GM23338 (cell line): ENCODE results near the gene IQSEC3. TPM values are rescaled to one million over a fixed set of nuclear protein-coding genes. Genes with fewer than 3 reads are reported as not detected.

Experiments
- ATAC-seq: fragments of 200-7000 bp; cut with Tn5 transposase; 3 replicates; pipeline ENCODE4 v1.9.1; 2020
- DNase-seq: peaks from one replicate; pipeline ENCODE4 v3.0.0-alpha.2; 2015; ENCODE audit warnings: low spot score
- H2AFZ ChIP-seq: fragments of 200-600 bp; sonication (generic); 2 replicates; pipeline ENCODE4 v1.8.0; 2016; ENCODE audit warnings: antibody characterized with exemption, mild to moderate bottlenecking, moderate library complexity
- H3F3A ChIP-seq: fragments of 200-600 bp; sonication (generic); replicated peaks from 2 replicates; pipeline ENCODE4 v1.8.0; 2017; ENCODE audit warnings: antibody characterized with exemption, mixed run types, low read depth
- H3K27ac ChIP-seq: fragments of 200-600 bp; sonication (generic); 2 replicates; pipeline ENCODE4 v1.6.1; 2016; ENCODE audit warnings: low read depth
- H3K27me3 ChIP-seq: fragments of 200-600 bp; sonication (generic); 2 replicates; pipeline ENCODE4 v1.8.0; 2016; ENCODE audit warnings: mild to moderate bottlenecking, mixed run types, moderate library complexity; ENCODE audit not compliant: insufficient read depth
- H3K36me3 ChIP-seq: fragments of 200-600 bp; sonication (generic); 2 replicates; pipeline ENCODE4 v1.8.0; 2016; ENCODE audit warnings: mild to moderate bottlenecking; ENCODE audit not compliant: insufficient read depth
- H3K4me1 ChIP-seq: fragments of 200-600 bp; sonication (generic); 2 replicates; pipeline ENCODE4 v1.8.0; 2016; ENCODE audit warnings: mild to moderate bottlenecking, moderate library complexity; ENCODE audit not compliant: insufficient read depth
- H3K4me2 ChIP-seq: fragments of 200-600 bp; sonication (generic); 2 replicates; pipeline ENCODE4 v1.7.1; 2017; ENCODE audit warnings: mixed run types
- H3K4me3 ChIP-seq: fragments of 200-600 bp; sonication (generic); 2 replicates; pipeline ENCODE4 v1.6.1; 2016; ENCODE audit warnings: mixed run types
- H3K79me2 ChIP-seq: fragments of 200-600 bp; sonication (generic); replicated peaks from 2 replicates; pipeline ENCODE4 v1.8.0; 2017; ENCODE audit warnings: mild to moderate bottlenecking; ENCODE audit not compliant: insufficient read depth
- H3K9me2 ChIP-seq: fragments of 200-600 bp; sonication (generic); 2 replicates; pipeline ENCODE4 v1.8.0; 2017; ENCODE audit not compliant: insufficient read depth
- H4K20me1 ChIP-seq: fragments of 200-600 bp; sonication (generic); replicated peaks from 2 replicates; pipeline ENCODE4 v1.8.0; 2017; ENCODE audit warnings: mild to moderate bottlenecking; ENCODE audit not compliant: insufficient read depth
- H3K27ac Mint-ChIP-seq: 2 replicates; pipeline ENCODE4 v1.8.0; 2020; ENCODE audit warnings: inconsistent platforms, mild to moderate bottlenecking, moderate library complexity, mixed read lengths
- H3K27me3 Mint-ChIP-seq: 3 replicates; pipeline ENCODE4 v1.8.0; 2022; ENCODE audit warnings: low read depth, mild to moderate bottlenecking, moderate library complexity, mixed read lengths, inconsistent platforms; ENCODE audit not compliant: insufficient read depth, poor library complexity
- H3K36me3 Mint-ChIP-seq: 3 replicates; pipeline ENCODE4 v1.8.0; 2021; ENCODE audit warnings: low read depth, mild to moderate bottlenecking, inconsistent platforms, moderate library complexity, mixed read lengths
- H3K4me1 Mint-ChIP-seq: 3 replicates; pipeline ENCODE4 v1.8.0; 2020; ENCODE audit warnings: mild to moderate bottlenecking, inconsistent platforms, mixed read lengths
- H3K4me3 Mint-ChIP-seq: 3 replicates; pipeline ENCODE4 v1.8.0; 2021; ENCODE audit warnings: moderate library complexity, mild to moderate bottlenecking, inconsistent platforms, mixed read lengths
- H3K9me3 Mint-ChIP-seq: 3 replicates; pipeline ENCODE4 v1.8.0; 2020; ENCODE audit warnings: moderate library complexity, mild to moderate bottlenecking, inconsistent platforms, mixed read lengths
- CREB1 ChIP-seq: fragments of 250-450 bp; sonication (Bioruptor Pico); IDR thresholded peaks from 2 replicates; pipeline ENCODE4 v1.5.0; 2020; ENCODE audit warnings: low read depth, mild to moderate bottlenecking, moderate library complexity
- ETS1 ChIP-seq: IDR thresholded peaks from 2 replicates; pipeline ENCODE4 v1.6.1; 2016; ENCODE audit warnings: antibody characterized with exemption
- EZH2 ChIP-seq: fragments of 200-600 bp; sonication (generic); IDR thresholded peaks from one replicate; pipeline ENCODE4 v1.8.0; 2017; ENCODE audit warnings: antibody characterized with exemption, mild to moderate bottlenecking, low read depth; ENCODE audit not compliant: unreplicated experiment
- EZH2phosphoT487 ChIP-seq: fragments of 200-600 bp; sonication (generic); IDR thresholded peaks from one replicate; pipeline ENCODE4 v1.8.1; 2018; ENCODE audit warnings: antibody characterized with exemption; ENCODE audit not compliant: unreplicated experiment
- JUNB ChIP-seq: IDR thresholded peaks from one replicate; pipeline ENCODE4 v1.6.1; 2016; ENCODE audit warnings: antibody characterized with exemption; ENCODE audit not compliant: unreplicated experiment
- NANOG ChIP-seq: IDR thresholded peaks from 2 replicates; pipeline ENCODE4 v1.6.1; 2016; ENCODE audit warnings: antibody characterized with exemption, borderline replicate concordance
- POLR2AphosphoS5 ChIP-seq: IDR thresholded peaks from 2 replicates; pipeline ENCODE4 v1.6.1; 2016; ENCODE audit warnings: antibody characterized with exemption, low read depth
- REST ChIP-seq: IDR thresholded peaks from one replicate; pipeline ENCODE4 v1.6.1; 2018; ENCODE audit warnings: antibody characterized with exemption; ENCODE audit not compliant: unreplicated experiment
- STAT1 ChIP-seq: IDR thresholded peaks from one replicate; pipeline ENCODE4 v1.6.1; 2016; ENCODE audit warnings: antibody characterized with exemption; ENCODE audit not compliant: unreplicated experiment
- ZNF114 ChIP-seq: fragments of 250-450 bp; sonication (Bioruptor Pico); IDR thresholded peaks from 2 replicates; pipeline ENCODE4 v1.5.0; 2020; ENCODE audit warnings: mild to moderate bottlenecking, moderate library complexity
- ZNF331 ChIP-seq: fragments of 250-450 bp; sonication (Bioruptor Pico); IDR thresholded peaks from 2 replicates; pipeline ENCODE4 v1.5.0; 2020; ENCODE audit warnings: low read depth, mild to moderate bottlenecking, moderate library complexity
- ZNF462 ChIP-seq: fragments of 250-450 bp; sonication (Bioruptor Pico); IDR thresholded peaks from 2 replicates; pipeline ENCODE4 v1.5.0; 2020; ENCODE audit warnings: mild to moderate bottlenecking, moderate library complexity
- polyA plus RNA-seq: library from polyadenylated mRNA; unstranded; fragments of >200 nt; fragmentation: Nextera tagmentation; extraction: Ambion mirVana; gene quantifications from 2 replicates; pipeline ENCODE4 v1.2.1, GENCODE V29; 2016
- total RNA-seq: library from RNA; depleted of rRNA; stranded (reverse); fragments of >200 nt; shearing (Covaris generic); gene quantifications from 2 replicates; pipeline ENCODE4 v1.2.3, GENCODE V29; 2014
- TF ChIP-seq, protein P1 (sequence below), 2 experiments: fragments of 200-600 bp in 1 of 2; sonication (generic) in 1 of 2; conservative IDR thresholded peaks; 2 replicates each; pipeline versions ENCODE4 v1.5.1 to v1.6.1; 2016 to 2017; ENCODE audit warnings: antibody characterized with exemption in 2 of 2, low read depth in 2 of 2, mild to moderate bottlenecking in 2 of 2, moderate library complexity in 1 of 2

The IQSEC3 gene
- total and polyA plus RNA-seq, 2 experiments from 2014 or later = 2.1 to 3.6 TPM

DNA sequence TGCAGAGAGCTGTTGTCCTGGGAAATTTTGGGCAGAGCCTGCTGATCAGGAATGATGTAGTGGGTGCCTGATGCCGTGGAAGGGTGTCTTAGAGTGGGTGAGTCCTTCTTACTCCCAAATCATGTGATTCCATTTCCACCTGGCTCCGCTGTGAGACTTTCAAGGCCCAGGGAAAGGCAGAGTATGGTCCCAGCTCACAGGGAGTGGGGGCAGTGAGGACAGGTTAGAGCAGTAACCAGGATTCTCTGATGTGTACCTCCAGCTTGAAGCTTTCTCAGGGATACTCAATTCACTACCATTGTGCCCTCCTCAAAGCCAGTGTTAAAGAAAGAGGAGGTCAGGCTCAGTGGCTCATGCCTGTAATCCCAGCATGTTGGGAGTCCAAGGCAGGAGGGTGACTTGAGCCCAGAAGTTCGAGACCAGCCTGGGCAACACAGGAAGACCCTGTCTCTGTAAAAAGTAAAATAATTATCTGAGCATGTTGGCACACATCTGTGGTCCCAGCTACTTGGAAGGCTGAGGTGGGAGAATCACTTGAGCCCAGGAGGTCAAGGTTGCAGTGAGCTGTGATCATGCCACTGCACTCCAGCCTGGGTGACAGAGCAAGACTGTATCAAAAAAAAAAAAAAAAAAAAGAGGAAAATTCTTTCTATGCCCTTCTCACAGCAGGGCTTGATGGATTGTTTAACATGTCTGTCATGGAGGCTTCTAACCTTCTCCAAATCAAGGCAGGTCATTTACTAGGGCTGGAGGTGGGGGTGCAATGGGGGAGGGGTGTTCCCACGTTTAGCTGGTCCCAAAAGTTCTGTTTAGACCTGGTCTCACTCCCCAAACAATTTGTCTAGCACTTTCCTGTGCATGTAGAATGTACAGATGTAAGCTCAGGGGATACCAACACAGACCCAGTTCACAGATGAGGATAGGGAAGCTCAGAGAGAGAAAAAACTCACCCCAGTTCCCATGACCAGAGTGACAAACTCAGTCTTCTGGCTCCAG lies 12.5 kb upstream of the IQSEC3 start:
- Histone ChIP-seq H2AFZ (peak overlapping the region; percentile 19; the same call in 1 of the 2 replicates), H3K36me3 (no peaks in the 10 kb centered on the region), H3F3A (no peaks in the 10 kb centered on the region), H4K20me1 (no peaks in the 10 kb centered on the region), H3K27me3 (no peaks in the 10 kb centered on the region), H3K4me3 (no peak overlapping the region), H3K9me2 (peaks cover 13% of the 10 kb centered on the region), H3K4me2 (no peak overlapping the region), H3K79me2 (no peaks in the 10 kb centered on the region), H3K27ac (no peak overlapping the region), H3K4me1 (no peaks in the 10 kb centered on the region)
- peaks cover 9% of the 10 kb centered on the region for H3K4me1 Mint-ChIP-seq
- no peak overlapping the region for H3K4me3 Mint-ChIP-seq
- H3K9me3 Mint-ChIP-seq = peaks cover 11% of the 10 kb centered on the region
- no peak for DNase-seq
- H3K36me3 Mint-ChIP-seq = no peaks in the 10 kb centered on the region
- H3K27me3 Mint-ChIP-seq = peaks cover 4% of the 10 kb centered on the region
- no peak for ATAC-seq
- TF ChIP-seq REST (no peak), EZH2 (no peak), STAT1 (no peak), EZH2phosphoT487 (no peak), JUNB (no peak), ZNF462 (CRISPR knock-in tag) (no peak), ZNF114 (no peak), ETS1 (no peak), CREB1 (CRISPR knock-in tag) (no peak), ZNF331 (CRISPR knock-in tag) (no peak), POLR2AphosphoS5 (no peak), NANOG (no peak)
- TF ChIP-seq, protein P1, sequence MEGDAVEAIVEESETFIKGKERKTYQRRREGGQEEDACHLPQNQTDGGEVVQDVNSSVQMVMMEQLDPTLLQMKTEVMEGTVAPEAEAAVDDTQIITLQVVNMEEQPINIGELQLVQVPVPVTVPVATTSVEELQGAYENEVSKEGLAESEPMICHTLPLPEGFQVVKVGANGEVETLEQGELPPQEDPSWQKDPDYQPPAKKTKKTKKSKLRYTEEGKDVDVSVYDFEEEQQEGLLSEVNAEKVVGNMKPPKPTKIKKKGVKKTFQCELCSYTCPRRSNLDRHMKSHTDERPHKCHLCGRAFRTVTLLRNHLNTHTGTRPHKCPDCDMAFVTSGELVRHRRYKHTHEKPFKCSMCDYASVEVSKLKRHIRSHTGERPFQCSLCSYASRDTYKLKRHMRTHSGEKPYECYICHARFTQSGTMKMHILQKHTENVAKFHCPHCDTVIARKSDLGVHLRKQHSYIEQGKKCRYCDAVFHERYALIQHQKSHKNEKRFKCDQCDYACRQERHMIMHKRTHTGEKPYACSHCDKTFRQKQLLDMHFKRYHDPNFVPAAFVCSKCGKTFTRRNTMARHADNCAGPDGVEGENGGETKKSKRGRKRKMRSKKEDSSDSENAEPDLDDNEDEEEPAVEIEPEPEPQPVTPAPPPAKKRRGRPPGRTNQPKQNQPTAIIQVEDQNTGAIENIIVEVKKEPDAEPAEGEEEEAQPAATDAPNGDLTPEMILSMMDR (conservative IDR thresholded peaks at IDR 0.05; ENCODE audit: low read depth in 2 of 2) = no peak
- no peak overlapping the region for H3K27ac Mint-ChIP-seq
